GM18517 (cell line): ENCODE measurements around the gene RALGAPA2.

Experiments
- ATAC-seq: cut with Tn5 transposase; IDR thresholded peaks from one replicate; pipeline ENCODE4 v1.9.1; 2021; ENCODE audit warnings: mild to moderate bottlenecking, moderate library complexity; ENCODE audit not compliant: unreplicated experiment

Gene RALGAPA2

GRCh38 chr20:20411836-20412235 lies 300.6 kb downstream of the RALGAPA2 start:
- ATAC-seq = no peak

DNA sequence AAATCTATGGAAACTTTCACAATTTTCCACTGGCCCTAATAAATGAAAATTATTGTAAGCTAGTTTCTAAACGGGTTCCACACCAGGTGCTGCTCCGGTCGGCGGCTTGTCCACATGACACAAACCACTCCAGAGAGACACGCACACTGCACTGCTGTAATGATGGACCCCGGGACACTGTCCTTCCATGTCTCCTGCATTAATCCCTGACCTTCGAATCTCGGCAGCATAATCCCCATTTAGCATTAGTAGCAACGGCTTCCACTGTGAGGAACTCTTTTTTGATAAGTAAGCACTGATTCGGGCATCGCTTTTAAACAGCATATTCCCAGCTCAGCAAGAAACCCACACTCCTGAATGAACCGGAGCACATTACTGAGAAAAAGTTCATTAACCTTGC lies 301.0 kb downstream of the RALGAPA2 start:
- no peak for ATAC-seq

DNA sequence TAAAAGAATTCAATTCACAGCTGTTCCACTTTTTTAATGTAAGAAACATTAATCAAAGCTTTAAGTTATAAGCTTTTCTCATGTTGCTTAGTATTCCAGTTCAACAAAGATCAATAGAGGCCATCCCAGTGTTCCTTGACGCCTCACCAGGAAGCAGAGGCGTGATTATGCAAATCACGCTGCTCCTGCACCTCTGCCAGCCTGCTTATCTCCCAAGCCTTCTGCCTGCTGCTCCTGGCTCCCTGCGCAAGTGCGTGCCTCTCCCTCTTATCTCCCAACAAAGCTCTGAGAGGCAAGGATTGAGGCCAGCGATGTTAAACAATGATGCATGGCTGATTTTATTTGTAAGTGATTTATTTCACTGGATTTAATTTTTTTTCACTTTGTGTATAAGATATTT lies 301.8 kb downstream of the RALGAPA2 start:
- no peak for ATAC-seq

DNA sequence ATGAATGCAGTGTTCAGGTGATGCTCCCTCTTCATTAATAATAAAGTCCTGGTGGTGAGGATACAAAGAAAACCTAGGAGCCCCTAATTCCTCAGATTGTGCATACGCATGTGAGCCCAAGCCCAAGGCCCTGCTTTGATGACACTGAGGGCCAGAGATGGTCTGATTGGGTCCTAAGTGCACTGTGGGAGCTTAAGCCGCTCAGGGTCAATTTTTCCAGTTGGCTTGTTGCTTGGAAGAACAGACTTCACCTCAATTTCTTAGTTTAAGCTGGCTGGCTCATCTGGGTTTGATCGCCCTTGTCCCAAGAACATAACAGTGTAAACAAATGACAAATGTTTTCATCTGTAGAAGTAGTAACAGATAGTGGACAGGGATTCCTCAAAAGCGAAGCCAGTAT lies 303.1 kb downstream of the RALGAPA2 start:
- ATAC-seq = no peak

- ATAC-seq = no peak
These were observed 304.3 kb downstream of the RALGAPA2 start for GRCh38 chr20:20407891-20408805.

GRCh38 chr20:20406306-20406705 lies 306.1 kb downstream of the RALGAPA2 start:
- ATAC-seq = no peak

GRCh38 chr20:20405623-20406022 lies 306.8 kb downstream of the RALGAPA2 start:
- no peak for ATAC-seq

GRCh38 chr20:20404633-20405032 lies 307.8 kb downstream of the RALGAPA2 start:
- no peak for ATAC-seq

DNA sequence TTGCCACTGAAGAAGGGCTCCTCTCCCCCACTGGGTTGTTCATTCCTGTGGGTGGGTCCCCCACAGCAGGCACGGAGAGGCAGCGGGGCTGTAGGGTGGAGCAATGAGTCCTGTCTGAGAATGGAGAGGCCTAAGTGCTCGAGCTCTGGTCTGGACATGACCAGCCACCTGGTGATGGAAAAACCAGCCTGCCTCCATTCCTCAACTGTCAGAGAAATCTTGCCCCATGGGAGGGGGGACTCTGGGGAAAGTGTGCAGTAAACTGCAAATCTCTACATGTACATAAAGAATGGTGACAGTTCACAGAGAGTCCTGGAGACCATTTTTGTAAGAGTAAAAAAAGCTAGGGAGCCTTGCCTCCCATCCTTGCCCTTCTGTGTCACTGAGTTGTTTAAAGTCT lies 310.5 kb downstream of the RALGAPA2 start:
- ATAC-seq = no peak

DNA sequence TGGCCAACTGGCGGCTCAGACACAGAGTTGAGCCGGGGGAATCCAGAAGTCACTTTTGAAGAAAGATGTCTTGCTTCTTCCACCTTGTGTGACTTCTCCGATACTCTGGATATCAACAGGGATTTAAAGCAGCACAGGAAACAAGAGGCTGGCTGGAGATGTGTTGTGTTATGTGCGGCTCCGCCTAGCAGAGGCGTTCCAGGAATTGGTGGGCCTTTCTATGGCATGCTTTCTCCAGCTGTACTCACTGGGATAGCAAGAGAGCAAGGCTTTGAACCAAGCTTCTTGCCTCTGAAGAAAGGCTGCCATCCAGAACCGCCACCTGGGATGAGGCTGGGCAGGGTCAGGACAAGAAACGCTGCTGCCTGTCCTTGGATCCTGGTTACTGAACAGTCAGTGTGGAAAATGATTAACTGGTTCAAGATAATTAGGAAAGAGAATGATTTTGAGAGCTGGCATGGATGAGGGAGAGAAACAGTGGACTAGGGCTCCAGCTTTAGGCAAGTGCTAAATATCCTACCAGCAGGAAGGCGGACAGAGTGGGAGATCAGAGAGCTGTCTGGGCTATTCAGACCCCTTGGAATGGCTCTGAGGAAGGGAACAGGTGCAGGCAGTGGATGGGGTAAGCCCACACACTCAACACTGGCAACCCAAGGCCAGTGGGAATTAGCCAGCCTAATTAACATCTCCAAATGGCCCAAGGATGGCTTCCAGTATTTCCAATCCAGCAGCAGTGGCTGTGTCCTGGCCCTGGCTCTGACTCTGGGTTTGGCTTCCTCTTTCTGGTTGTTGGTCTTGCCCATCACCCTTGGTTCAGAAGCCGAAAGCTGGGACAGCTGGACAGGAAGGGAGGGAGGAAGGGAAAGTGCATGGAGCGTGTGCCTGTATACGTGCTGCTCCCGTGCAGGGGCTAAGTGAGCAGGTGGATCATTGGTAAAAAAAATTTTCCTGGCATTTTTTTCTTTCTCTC lies 312.6 kb downstream of the RALGAPA2 start:
- no peak for ATAC-seq

- ATAC-seq = no peak
These were observed 314.3 kb downstream of the RALGAPA2 start for GRCh38 chr20:20398123-20398522.

DNA sequence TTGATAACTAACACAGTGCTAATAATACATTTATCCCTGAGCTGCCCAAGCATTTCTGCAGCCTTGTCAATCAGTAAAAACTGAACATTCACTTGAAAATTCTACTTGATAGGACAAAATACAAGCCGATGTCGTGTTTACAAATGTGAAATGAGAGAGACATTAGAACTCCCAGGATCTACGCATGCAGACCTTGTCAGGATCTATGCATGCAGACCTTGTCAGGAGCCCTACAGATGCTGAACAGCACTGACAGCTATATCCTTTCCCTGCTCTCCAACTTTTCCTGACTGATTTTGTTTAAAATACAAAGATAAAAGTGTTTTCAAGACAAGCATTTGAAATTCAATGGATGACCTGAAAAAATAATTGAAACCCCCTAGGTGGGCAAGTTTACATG lies 315.6 kb downstream of the RALGAPA2 start:
- no peak for ATAC-seq

- ATAC-seq = no peak
These were observed 316.4 kb downstream of the RALGAPA2 start for GRCh38 chr20:20395903-20396568.

- no peak for ATAC-seq
These were observed 317.4 kb downstream of the RALGAPA2 start for GRCh38 chr20:20395087-20395486.

- no peak for ATAC-seq
These were observed 319.0 kb downstream of the RALGAPA2 start for GRCh38 chr20:20393207-20394120.

GRCh38 chr20:20391766-20392165 lies 320.7 kb downstream of the RALGAPA2 start:
- no peak for ATAC-seq

DNA sequence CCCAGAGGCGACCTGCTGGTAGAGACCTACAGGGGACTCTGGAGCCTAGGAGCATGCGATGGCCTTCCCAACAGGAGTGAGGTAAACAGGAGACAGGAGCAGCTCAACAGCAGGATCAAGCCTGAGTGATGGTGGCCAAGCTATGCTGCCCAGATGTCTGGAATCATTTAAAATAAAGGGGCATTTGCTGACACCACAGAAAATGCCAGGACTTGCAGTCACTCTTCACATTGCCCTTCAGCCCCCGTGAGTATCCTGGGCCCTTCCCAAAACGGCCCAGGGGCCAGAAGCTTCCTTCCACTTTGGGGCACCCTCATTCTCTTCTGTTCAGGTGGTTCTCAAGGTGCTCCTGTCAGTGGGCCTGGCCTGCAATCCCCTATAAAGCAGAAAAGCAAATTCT lies 321.3 kb downstream of the RALGAPA2 start:
- no peak for ATAC-seq

GRCh38 chr20:20390393-20390792 lies 322.1 kb downstream of the RALGAPA2 start:
- ATAC-seq = no peak

DNA sequence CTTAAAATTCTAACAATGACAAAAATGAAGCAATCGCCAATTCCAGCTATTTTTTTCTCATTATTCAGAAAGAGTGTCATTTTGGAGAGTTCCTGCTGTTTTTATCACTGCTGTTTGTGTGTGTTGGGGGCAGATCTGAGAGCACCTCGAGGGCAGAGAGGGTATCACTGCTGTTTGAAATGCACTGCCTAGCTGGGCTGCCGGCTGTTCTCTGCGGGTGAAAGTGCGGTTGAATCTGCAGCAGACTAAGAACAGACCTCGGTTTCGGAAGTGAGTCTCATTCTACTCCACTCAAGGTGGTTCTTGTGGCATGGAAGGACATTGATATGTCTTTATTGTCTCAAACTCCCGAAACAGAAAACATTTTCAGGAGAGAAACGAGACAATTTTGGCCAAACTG lies 326.3 kb downstream of the RALGAPA2 start:
- no peak for ATAC-seq

DNA sequence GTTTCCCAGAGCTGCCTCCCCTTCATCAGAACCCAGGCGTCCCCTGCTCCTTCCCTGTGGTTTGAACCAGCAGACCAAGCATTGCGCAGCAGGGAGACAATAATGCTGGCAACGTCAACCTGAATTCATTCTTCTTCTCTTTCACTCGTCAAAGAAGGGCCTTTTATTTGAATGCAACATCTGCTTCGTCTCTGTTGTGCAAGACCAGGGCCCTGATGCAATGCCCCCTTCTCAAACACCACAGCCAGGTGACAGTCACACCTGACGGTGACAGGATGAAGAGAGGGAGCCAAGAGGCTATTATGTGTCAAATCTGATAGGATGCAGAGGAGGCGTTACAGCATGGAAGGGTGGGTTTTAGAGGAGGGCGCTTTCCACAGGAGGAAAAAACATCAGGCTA lies 336.6 kb downstream of the RALGAPA2 start:
- ATAC-seq = no peak
